IPS DF 6.9 (cell line): ENCODE data around the gene ADCYAP1R1.

Experiments
- DNase-seq: peaks from one replicate; pipeline ENCODE4 v3.0.0-alpha.2; 2013; ENCODE audit warnings: low read depth, low spot score
- H3K27ac ChIP-seq: one replicate; pipeline ENCODE4 v1.5.1; 2013; ENCODE audit warnings: low read length, control low read depth
- H3K27me3 ChIP-seq: 2 replicates; pipeline ENCODE4 v1.6.1; 2013; ENCODE audit warnings: mild to moderate bottlenecking, low read length; ENCODE audit not compliant: control insufficient read depth, insufficient read depth
- H3K36me3 ChIP-seq: 2 replicates; pipeline ENCODE4 v1.6.1; 2013; ENCODE audit warnings: low read length; ENCODE audit not compliant: control insufficient read depth, insufficient read depth
- H3K4me1 ChIP-seq: 2 replicates; pipeline ENCODE4 v1.6.1; 2013; ENCODE audit warnings: low read length; ENCODE audit not compliant: control insufficient read depth, insufficient read depth
- H3K4me3 ChIP-seq: 2 replicates; pipeline ENCODE4 v1.5.1; 2013; ENCODE audit warnings: mild to moderate bottlenecking, low read length
- H3K9me3 ChIP-seq: 2 replicates; pipeline ENCODE4 v1.6.1; 2013; ENCODE audit warnings: low read length, inconsistent platforms; ENCODE audit not compliant: control insufficient read depth, insufficient read depth
- WGBS: extraction: QIAGEN DNeasy Blood & Tissue Kit; methylation state at CpG from one replicate; pipeline ENCODE4 v1.1.7; 2013; ENCODE audit warnings: mixed read lengths, missing lambda C conversion rate; ENCODE audit not compliant: insufficient read length, insufficient coverage; 5-methylcytosine and 5-hydroxymethylcytosine counted together

Gene ADCYAP1R1

DNA sequence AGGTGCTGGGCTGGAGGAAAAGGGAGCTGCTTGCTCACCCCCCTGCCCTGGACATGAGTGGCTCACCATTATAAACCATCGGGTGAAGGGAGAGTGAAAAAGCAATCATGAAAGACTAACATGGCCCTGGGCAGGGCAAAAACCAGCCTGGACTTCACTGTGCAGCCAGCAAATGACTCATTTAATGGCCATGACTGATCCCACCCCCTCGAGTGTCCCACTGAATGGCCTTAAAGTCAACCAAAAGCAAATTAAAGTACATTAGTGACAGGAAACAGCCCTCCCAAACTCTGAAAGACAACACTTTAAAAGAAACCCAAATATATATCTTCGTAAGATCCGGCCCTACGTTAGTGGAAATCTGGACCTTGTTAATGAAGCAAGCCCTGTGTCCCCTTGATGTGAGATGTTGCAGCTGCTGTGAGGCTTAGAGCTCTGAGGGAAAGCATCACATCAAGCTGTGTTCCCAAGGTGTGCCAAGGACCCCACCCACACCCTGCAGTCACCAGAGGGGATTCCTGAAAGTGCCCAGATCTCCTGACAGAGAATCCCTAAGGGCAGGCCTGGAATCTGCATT is 31.2 kb downstream of the ADCYAP1R1 start:
- no CpG with 5 or more reads among the region's 5 CpGs for WGBS
- H3K9me3 ChIP-seq: no peaks in the 10 kb centered on the region
- H3K4me3 ChIP-seq: no peak overlapping the region
- no peaks in the 10 kb centered on the region for H3K27me3 ChIP-seq
- no peaks in the 10 kb centered on the region for H3K4me1 ChIP-seq
- no peak for DNase-seq
- no peak overlapping the region for H3K27ac ChIP-seq
- no peaks in the 10 kb centered on the region for H3K36me3 ChIP-seq

DNA sequence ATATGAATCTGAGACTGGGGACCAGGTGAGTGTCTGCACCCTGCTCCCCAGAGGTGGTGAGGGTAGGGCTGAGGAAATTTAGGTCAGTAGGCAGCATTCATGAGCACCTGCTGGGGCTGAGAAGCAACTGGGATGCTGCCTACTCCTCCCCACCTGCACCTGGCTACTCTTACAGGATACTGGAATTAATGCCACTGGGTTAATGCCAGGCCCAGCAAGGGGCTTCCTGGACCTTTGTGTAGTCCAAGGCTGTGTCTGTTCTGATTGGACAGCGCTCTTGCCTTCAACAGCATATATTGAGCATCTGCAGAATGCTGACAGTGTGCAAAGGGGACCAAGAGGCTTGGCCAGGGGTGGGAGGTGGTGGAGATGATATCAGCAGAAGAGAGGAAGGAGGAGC is 32.1 kb downstream of the ADCYAP1R1 start:
- Histone ChIP-seq H3K36me3 (no peaks in the 10 kb centered on the region), H3K4me1 (no peaks in the 10 kb centered on the region), H3K27ac (no peak overlapping the region), H3K4me3 (no peak overlapping the region), H3K9me3 (no peaks in the 10 kb centered on the region), H3K27me3 (no peaks in the 10 kb centered on the region)
- DNase-seq: no peak
- no CpG with 5 or more reads among the region's 1 CpG for WGBS

DNA sequence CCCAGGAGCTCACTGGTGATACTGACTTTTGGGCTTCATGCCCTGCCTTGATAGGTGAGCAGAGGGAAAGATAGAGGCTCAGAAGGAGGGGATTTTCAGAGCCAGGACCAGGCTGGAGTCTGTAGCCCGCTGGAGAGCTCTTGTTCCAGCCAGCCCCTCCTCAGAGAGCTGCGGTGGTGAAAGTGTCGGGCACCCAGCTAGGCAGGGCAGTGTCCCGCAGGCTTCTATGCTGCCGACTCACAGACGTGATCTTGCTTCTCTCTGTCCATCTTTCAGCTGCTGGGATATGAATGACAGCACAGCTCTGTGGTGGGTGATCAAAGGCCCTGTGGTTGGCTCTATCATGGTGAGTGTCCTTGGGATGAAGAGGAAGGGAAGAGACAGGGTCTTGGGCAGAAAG is 35.2 kb downstream of the ADCYAP1R1 start:
- WGBS: no CpG with 5 or more reads among the region's 6 CpGs
- H3K27me3 ChIP-seq: no peaks in the 10 kb centered on the region

DNA sequence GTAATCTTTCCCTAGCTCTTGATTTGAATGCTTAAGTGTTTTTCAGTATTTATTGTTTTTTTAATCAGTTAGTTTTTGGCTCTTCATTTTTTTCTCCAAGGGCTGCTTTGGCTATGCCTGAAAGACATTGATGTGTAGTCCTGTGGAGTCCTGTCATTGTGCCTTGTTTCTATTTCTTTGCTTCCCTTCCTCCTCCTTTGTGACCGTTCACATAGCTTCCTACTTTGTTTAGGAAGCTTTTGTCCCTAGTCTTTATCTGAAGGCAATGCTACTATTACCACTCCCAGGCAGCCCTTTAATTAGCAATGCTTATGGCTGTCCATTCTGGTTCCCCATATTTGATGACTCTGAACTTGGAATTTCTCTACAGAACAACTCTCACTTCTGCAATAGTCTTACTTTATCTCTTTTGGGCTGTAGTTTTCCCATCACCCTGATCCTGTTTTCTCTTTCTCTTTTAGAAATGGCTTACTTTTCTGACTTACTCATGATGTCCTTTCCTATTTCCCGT is 39.9 kb downstream of the ADCYAP1R1 start:
- H3K4me3 ChIP-seq: no peak overlapping the region
- H3K27ac ChIP-seq: no peak overlapping the region
- no CpG with 5 or more reads among the region's 2 CpGs for WGBS
- H3K4me1 ChIP-seq: no peaks in the 10 kb centered on the region
- no peaks in the 10 kb centered on the region for H3K9me3 ChIP-seq
- no peaks in the 10 kb centered on the region; the same call in 1 of the 2 replicates for H3K36me3 ChIP-seq
- DNase-seq: no peak
- no peaks in the 10 kb centered on the region for H3K27me3 ChIP-seq

More for the DNA sequence above, 35.2 kb downstream of the ADCYAP1R1 start:
- no peak overlapping the region for H3K4me3 ChIP-seq
- H3K27ac ChIP-seq: no peak overlapping the region
- H3K4me1 ChIP-seq: no peaks in the 10 kb centered on the region
- H3K36me3 ChIP-seq: no peaks in the 10 kb centered on the region
- DNase-seq: no peak
- H3K9me3 ChIP-seq: no peaks in the 10 kb centered on the region

DNA sequence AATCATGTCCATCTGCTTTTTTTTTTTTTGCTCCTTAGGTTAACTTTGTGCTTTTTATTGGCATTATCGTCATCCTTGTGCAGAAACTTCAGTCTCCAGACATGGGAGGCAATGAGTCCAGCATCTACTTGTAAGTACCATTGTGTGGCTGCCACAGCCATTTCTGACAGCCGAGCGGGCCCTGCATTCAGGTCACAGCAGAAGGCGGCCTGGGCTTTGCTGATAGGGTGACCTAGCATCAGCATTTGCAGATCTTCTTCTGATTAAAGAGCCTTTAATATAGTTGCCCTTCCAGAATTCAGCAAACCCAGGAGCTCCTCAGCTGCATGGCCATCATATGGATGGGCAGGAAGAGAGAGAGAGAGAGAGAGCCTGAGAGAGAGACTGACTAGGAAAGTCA is 40.5 kb downstream of the ADCYAP1R1 start:
- WGBS: no CpG with 5 or more reads among the region's 4 CpGs
- no peaks in the 10 kb centered on the region for H3K27me3 ChIP-seq
- H3K36me3 ChIP-seq: no peaks in the 10 kb centered on the region; the same call in 1 of the 2 replicates
- H3K4me1 ChIP-seq: no peaks in the 10 kb centered on the region
- H3K9me3 ChIP-seq: no peaks in the 10 kb centered on the region
- no peak overlapping the region for H3K27ac ChIP-seq
- no peak overlapping the region for H3K4me3 ChIP-seq
- no peak for DNase-seq

DNA sequence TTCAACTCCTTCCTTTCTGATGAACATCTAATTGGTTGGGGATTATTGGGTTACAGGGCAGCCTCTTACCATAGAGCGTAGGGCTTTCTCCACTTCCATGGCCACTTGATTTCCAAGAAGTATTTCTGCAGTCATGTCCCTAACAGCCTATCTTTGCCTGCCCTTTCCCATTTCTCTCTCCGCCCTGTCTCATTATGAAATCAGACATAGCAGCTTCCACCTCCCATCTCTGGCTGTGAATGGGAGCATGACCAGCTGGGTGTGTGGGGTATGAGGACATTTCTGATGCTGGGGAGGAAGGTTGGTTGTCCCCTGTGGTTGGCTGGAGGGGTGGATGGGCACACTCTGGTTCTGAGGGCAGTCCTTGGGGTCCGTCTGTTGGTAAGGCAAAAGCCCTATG is 41.2 kb downstream of the ADCYAP1R1 start:
- Histone ChIP-seq H3K4me1 (no peaks in the 10 kb centered on the region), H3K27ac (no peak overlapping the region), H3K4me3 (no peak overlapping the region), H3K27me3 (no peaks in the 10 kb centered on the region), H3K9me3 (no peaks in the 10 kb centered on the region), H3K36me3 (no peaks in the 10 kb centered on the region; the same call in 1 of the 2 replicates)
- DNase-seq: no peak
- WGBS: no CpG with 5 or more reads among the region's 3 CpGs

DNA sequence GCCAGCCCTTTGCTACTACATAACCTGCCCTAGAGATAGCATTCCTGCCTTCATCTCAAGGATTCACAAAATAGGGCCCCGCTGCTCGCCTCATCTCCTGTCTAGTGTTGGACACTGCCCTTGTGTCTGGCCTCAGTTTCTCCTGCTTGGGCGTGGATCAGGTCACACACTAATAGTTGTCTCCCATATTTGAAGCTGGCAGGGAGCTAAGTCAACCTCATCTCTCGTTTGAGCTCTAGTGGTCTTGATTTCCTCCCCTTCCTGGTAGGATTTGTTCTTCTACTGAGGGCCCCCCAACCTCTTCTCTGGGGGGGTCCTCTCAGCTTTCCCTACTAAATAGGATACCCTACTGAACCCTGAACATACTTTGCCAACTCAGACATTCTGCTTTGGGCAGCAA is 42.2 kb downstream of the ADCYAP1R1 start:
- H3K27me3 ChIP-seq: no peaks in the 10 kb centered on the region
- H3K36me3 ChIP-seq: no peaks in the 10 kb centered on the region; the same call in 1 of the 2 replicates
- H3K4me1 ChIP-seq: no peaks in the 10 kb centered on the region
- no peak for DNase-seq
- H3K27ac ChIP-seq: no peak overlapping the region
- WGBS: no CpG with 5 or more reads among the region's 4 CpGs
- no peaks in the 10 kb centered on the region for H3K9me3 ChIP-seq
- H3K4me3 ChIP-seq: no peak overlapping the region

DNA sequence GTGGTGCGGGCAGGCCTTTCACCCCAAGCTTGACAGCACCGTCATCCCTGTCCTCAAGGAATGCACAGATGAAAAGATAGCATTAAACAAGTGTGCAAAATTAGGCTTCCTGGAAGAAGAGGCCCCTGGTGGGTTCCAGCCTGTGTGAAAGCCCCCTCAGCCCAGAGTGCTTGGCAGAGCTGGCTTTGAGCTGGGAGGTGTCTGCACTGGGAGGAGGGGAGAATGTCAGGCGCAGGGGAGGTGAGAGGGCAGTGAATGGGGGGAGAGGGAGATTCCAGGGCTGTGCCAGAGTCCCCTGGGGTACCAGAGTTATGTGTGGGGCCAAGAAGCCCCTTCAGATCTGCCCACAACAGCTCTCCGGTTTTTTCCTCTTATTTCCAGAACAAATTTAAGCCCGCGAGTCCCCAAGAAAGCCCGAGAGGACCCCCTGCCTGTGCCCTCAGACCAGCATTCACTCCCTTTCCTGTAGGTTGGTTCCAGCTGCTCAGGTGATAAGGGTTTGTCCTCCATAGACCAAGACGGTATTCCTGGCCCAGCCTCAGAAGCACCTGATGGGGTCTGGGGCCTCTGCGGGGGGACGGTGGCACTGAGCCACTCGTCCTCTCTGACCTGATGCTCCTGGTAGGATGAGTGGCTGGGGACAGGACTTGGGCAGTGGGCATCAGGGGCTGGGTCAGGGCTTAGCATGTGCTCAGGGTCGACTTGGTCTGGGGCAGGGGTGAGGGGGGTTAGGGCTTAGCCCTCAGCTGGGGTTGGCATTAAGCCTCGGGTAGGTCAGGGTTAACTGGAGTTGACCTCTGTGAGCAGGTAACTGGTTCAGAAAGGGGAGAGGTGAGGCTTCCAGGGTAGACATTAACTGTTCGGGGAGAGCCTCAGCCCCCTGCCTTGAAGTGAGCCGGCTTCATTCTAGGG is 43.4 kb downstream of the ADCYAP1R1 start:
- Histone ChIP-seq H3K27ac (no peak overlapping the region), H3K27me3 (no peaks in the 10 kb centered on the region), H3K36me3 (no peaks in the 10 kb centered on the region; the same call in 1 of the 2 replicates), H3K4me3 (no peak overlapping the region), H3K9me3 (no peaks in the 10 kb centered on the region), H3K4me1 (no peaks in the 10 kb centered on the region)
- WGBS: no CpG with 5 or more reads among the region's 15 CpGs
- DNase-seq: no peak

DNA sequence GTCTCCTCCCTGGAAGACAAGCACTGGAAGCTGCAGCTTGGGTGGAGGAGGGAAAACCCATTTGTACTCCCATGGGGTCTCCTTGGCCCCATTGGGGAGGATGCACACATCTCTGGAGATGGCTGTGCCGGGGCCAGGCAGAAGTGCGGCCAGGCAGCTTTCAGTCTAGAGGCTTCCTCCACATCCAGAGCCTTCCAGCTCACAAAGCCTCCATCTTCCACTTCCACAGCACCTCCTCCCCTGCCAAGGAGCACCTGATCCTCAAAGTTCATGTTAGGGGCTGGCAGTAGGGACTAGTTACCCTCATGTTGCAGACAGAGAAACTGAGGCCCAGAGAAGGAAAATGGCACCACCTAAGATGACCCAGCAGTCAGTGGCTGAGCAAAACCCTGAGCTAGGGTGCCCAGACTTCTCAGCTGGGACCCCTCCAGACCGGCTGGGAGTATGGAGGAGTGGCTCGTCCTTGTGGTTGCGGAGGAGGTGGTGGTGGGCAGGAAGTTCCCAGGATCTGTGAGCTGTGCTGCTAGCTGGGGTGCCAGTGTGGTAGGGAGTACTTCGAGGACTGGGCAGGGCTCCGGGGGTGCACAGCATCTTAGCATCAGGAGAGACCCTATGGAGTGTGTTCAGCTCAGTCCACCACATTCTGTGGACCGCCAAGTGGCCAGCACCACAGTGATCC is 44.2 kb downstream of the ADCYAP1R1 start:
- Histone ChIP-seq H3K9me3 (no peaks in the 10 kb centered on the region), H3K27ac (no peak overlapping the region), H3K4me1 (no peaks in the 10 kb centered on the region), H3K27me3 (no peaks in the 10 kb centered on the region), H3K36me3 (no peaks in the 10 kb centered on the region; the same call in 1 of the 2 replicates), H3K4me3 (no peak overlapping the region)
- no peak for DNase-seq
- no CpG with 5 or more reads among the region's 8 CpGs for WGBS

DNA sequence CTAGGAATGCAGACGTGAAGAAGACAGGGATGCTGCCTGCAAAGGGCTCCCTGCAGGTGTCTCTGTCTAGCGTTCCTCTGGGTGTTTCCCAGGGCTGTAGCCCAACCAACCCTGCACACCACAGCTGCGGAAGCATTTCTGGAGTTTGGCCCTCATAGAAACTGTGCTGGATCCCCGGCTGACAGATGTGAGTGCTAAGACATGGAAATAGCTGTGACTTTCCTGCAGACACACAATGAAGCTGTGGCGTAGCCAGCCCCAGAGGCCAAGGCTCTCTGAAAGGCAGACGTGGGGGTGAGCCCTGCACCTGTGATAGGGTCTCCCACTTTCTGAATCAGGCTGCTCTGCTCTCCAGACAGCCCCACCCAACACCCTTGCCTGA is 44.8 kb downstream of the ADCYAP1R1 start:
- no peak overlapping the region for H3K4me3 ChIP-seq
- WGBS: no CpG with 5 or more reads among the region's 6 CpGs
- H3K27ac ChIP-seq: no peak overlapping the region
- H3K27me3 ChIP-seq: no peaks in the 10 kb centered on the region
- no peak for DNase-seq
- no peaks in the 10 kb centered on the region; the same call in 1 of the 2 replicates for H3K36me3 ChIP-seq
- H3K9me3 ChIP-seq: no peaks in the 10 kb centered on the region
- H3K4me1 ChIP-seq: no peaks in the 10 kb centered on the region
